Body of pancreas (tissue), 4 donors: ENCODE measurements around the gene RGL3.

Source experiments
- CTCF ChIP-seq, 7 experiments: fragments of 450-650 bp in 4 of 7; fragments of 200-600 bp in 3 of 7; sonication (generic) in 3 of 7; IDR thresholded peaks; one replicate each; pipeline ENCODE4 v1.5.1; 2016 to 2019; ENCODE audit warnings: antibody characterized with exemption in 7 of 7
- POLR2A ChIP-seq, 3 donors: fragments of 450-650 bp; IDR thresholded peaks; one replicate each; pipeline ENCODE4 v1.6.1; 2016; ENCODE audit warnings: antibody characterized with exemption in 3 of 3, mild to moderate bottlenecking in 2 of 3

DNA sequence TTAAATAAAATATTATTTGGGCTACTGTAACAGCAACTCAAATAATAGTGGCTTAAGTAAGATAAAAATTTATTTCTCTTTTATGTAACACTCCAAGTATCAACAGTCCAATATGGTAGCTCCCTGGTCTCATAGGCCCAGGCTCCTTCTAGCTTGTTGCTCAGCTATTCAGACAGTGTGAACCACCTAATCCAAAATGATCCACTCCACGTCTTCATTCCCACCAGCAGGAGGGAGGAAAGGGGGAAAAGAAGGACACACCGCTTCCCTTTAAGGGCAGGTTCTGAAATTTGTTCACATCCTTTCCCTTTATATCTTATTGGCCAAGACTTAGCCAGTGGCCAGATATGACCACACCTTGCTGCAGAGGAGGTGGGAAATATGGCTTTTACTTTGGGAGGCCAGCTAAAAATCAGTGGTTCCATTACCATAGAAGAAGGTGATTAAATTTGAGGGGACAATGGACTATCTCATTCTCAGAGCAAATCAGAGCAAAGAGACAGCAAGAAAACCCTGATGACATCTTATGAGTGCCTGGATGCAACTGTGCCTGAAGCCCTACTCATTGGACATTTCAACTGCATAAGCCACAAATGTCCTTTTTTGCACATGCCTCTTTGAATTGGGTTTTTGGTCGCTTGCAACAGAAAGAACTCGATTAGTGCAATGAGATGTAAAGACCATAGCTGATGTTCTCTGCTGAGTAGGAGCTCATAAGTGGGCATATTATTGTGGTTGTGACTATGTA is 28.0 kb downstream of the RGL3 start:
- TF ChIP-seq CTCF (IDR thresholded peaks at IDR 0.05) (no peak), POLR2A (IDR thresholded peaks at IDR 0.05) (no peak)
